DND-41 (cell line): ENCODE data around the gene PAM16.

ENCODE experiments used
- EZH2 ChIP-seq: IDR thresholded peaks from 3 replicates; pipeline ENCODE4 v1.6.1; 2012; ENCODE audit warnings: borderline replicate concordance, low read depth, mild to moderate bottlenecking, moderate library complexity, low read length, inconsistent platforms; ENCODE audit not compliant: severe bottlenecking
- TF ChIP-seq, protein P1 (sequence below): IDR thresholded peaks from 2 replicates; pipeline ENCODE4 v1.5.1; 2012; ENCODE audit warnings: borderline replicate concordance, low read length, moderate library complexity, mild to moderate bottlenecking; ENCODE audit not compliant: poor library complexity, severe bottlenecking; ENCODE audit errors: extremely low read depth

DNA sequence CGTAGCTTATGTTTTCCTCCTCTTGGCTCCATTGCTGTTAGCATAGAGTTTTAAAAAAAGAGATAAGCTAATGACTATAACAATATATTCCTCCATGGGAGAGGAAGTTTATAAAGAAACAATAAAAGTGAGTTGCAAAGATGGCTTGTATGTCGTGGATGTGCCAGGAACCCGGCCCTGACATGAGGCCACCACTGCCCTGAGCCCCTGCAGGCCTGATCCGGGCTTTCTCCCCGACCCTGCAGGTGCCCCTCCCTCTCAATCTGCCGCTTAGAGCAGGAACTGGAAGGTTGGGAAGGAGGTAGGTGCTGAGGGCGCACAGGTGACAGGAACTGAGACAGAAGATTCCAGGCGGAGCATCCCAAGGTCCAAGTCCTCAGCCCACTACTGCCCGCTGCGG lies 11.7 kb downstream of the PAM16 start:
- no peak for TF ChIP-seq EZH2
- TF ChIP-seq, protein P1, sequence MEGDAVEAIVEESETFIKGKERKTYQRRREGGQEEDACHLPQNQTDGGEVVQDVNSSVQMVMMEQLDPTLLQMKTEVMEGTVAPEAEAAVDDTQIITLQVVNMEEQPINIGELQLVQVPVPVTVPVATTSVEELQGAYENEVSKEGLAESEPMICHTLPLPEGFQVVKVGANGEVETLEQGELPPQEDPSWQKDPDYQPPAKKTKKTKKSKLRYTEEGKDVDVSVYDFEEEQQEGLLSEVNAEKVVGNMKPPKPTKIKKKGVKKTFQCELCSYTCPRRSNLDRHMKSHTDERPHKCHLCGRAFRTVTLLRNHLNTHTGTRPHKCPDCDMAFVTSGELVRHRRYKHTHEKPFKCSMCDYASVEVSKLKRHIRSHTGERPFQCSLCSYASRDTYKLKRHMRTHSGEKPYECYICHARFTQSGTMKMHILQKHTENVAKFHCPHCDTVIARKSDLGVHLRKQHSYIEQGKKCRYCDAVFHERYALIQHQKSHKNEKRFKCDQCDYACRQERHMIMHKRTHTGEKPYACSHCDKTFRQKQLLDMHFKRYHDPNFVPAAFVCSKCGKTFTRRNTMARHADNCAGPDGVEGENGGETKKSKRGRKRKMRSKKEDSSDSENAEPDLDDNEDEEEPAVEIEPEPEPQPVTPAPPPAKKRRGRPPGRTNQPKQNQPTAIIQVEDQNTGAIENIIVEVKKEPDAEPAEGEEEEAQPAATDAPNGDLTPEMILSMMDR: no peak
